IMR-90 (cell line): ENCODE measurements around the gene SDC3.

Experiments used
- NFE2L2 ChIP-seq: fragments of 150-350 bp; IDR thresholded peaks from 2 replicates; pipeline ENCODE4 v1.6.1; 2016; ENCODE audit warnings: low read depth, mild to moderate bottlenecking, low read length
- TF ChIP-seq, protein P1 (sequence below): conservative IDR thresholded peaks from 2 replicates; pipeline ENCODE4 v1.5.1; 2012; ENCODE audit warnings: mild to moderate bottlenecking, low read depth, low read length, improper control_type of control experiment

DNA sequence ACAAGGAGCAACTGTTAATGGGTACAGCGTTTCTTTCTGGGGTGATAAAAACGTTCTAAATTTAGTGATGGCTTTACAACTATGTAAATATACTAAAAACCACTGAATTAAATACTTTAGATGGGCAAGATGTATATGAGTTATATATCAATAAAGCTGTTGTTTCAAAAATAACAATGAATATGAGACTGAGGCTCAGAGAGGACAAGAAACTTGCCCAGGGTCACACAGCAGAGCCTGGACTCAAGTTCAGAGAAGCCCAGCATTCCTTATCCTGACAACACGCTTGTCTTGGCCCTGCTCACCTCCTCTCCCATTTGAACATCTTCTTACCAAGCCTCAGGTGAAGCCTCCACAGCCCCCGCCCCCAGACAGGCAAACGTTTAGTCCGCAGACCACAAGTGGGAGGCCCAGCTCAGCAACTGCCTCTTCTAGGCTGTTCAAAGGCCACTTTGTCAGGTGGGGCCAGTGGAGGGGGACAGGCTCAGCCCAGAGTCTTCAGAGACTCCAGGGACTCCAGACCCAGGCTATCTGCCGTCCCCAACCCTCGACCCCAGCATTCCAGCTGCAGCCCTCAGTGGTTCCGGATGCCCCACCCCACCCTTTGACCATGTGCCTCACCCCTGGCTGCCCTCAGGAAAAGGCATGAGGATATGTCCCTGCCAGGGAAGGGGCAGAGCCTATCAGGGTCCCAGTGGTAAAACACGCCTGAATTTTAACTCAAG, 17.9 kb downstream of the SDC3 start:
- TF ChIP-seq, protein P1, sequence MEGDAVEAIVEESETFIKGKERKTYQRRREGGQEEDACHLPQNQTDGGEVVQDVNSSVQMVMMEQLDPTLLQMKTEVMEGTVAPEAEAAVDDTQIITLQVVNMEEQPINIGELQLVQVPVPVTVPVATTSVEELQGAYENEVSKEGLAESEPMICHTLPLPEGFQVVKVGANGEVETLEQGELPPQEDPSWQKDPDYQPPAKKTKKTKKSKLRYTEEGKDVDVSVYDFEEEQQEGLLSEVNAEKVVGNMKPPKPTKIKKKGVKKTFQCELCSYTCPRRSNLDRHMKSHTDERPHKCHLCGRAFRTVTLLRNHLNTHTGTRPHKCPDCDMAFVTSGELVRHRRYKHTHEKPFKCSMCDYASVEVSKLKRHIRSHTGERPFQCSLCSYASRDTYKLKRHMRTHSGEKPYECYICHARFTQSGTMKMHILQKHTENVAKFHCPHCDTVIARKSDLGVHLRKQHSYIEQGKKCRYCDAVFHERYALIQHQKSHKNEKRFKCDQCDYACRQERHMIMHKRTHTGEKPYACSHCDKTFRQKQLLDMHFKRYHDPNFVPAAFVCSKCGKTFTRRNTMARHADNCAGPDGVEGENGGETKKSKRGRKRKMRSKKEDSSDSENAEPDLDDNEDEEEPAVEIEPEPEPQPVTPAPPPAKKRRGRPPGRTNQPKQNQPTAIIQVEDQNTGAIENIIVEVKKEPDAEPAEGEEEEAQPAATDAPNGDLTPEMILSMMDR, result no peak
- TF ChIP-seq NFE2L2, result no peak
